Activated B cell treated with CpG ODN at 0.5 μM for 24 hours (primary cell): ENCODE measurements around the gene TAAR6. TPM values are rescaled to one million over a fixed set of nuclear protein-coding genes. Genes with fewer than 3 reads are reported as not detected.

Experiments
- ATAC-seq: fragments of 200-7000 bp; cut with Tn5 transposase; one replicate; pipeline ENCODE4 v1.10.0; 2021; ENCODE audit warnings: low read depth, mild to moderate bottlenecking, moderate library complexity
- CTCF ChIA-PET: fragments of 350-600 bp; sonication (Branson Sonifier 250); formaldehyde crosslinking; loops from one replicate; lab custom pipeline; 2021; ENCODE audit warnings: antibody characterized with exemption; lab: Charles Lee
- POLR2A ChIA-PET: fragments of 350-600 bp; sonication (Branson Sonifier 250); formaldehyde crosslinking; loops from one replicate; lab custom pipeline; 2021; ENCODE audit warnings: antibody characterized with exemption; lab: Charles Lee
- DNase-seq: peaks from one replicate; pipeline ENCODE4 v3.0.0; 2022
- H3K27ac Mint-ChIP-seq: one replicate; pipeline ENCODE4 v1.8.0; 2020; ENCODE audit warnings: mixed read lengths
- H3K27me3 Mint-ChIP-seq: one replicate; pipeline ENCODE4 v1.8.0; 2021; ENCODE audit warnings: mixed read lengths
- H3K36me3 Mint-ChIP-seq: one replicate; pipeline ENCODE4 v1.8.0; 2021; ENCODE audit warnings: low read depth, mixed read lengths
- H3K4me1 Mint-ChIP-seq: one replicate; pipeline ENCODE4 v1.8.0; 2021; ENCODE audit warnings: mixed read lengths
- H3K4me3 Mint-ChIP-seq: one replicate; pipeline ENCODE4 v1.8.0; 2020; ENCODE audit warnings: mild to moderate bottlenecking, mixed read lengths
- H3K9me3 Mint-ChIP-seq: one replicate; pipeline ENCODE4 v1.8.0; 2020; ENCODE audit warnings: mixed read lengths
- intact Hi-C: fragments of 100-400 bp; cut with micrococcal nuclease; formaldehyde crosslinking; loops from one replicate; pipeline ENCODE4 v1.15.1; 2024
- total RNA-seq: library from RNA; stranded (reverse); gene quantifications from 2 replicates; pipeline ENCODE4 v1.2.3, GENCODE V29; 2022
- TF ChIP-seq, protein P1 (sequence below): fragments of 200-600 bp; IDR thresholded peaks from one replicate; pipeline ENCODE4 v1.8.0; 2022; ENCODE audit warnings: antibody characterized with exemption, mild to moderate bottlenecking

The TAAR6 gene
- total RNA-seq, 1 donor from 2014 or later = not detected

DNA sequence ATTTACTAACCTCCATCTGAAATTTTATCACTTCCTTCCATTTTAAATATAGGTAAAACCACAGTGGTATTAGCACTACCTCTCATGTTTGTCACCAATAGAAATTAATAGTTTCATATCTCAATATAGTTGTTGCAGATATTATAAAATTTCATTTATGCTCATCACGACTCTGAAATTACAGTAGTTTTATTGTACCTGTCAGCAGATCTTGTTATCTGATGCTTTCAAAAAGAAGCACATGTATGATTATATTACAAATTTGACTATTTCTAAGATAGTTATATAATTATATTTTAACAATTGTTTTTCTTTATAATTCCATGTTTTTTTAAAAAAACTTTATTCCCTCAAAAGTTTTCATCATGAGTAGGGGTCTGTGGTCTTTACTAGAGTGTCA lies 14.6 kb downstream of the TAAR6 start:
- POLR2A ChIA-PET = no interaction called here
- CTCF ChIA-PET = no interaction called here
- Mint-ChIP-seq H3K9me3 (peaks cover 2% of the 10 kb centered on the region), H3K4me1 (no peaks in the 10 kb centered on the region), H3K4me3 (no peak overlapping the region), H3K27me3 (peaks cover 17% of the 10 kb centered on the region), H3K36me3 (no peaks in the 10 kb centered on the region), H3K27ac (no peak overlapping the region)
- no peak for ATAC-seq
- DNase-seq = no peak
- intact Hi-C loops = no loop called here
- TF ChIP-seq, protein P1, sequence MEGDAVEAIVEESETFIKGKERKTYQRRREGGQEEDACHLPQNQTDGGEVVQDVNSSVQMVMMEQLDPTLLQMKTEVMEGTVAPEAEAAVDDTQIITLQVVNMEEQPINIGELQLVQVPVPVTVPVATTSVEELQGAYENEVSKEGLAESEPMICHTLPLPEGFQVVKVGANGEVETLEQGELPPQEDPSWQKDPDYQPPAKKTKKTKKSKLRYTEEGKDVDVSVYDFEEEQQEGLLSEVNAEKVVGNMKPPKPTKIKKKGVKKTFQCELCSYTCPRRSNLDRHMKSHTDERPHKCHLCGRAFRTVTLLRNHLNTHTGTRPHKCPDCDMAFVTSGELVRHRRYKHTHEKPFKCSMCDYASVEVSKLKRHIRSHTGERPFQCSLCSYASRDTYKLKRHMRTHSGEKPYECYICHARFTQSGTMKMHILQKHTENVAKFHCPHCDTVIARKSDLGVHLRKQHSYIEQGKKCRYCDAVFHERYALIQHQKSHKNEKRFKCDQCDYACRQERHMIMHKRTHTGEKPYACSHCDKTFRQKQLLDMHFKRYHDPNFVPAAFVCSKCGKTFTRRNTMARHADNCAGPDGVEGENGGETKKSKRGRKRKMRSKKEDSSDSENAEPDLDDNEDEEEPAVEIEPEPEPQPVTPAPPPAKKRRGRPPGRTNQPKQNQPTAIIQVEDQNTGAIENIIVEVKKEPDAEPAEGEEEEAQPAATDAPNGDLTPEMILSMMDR = no peak

DNA sequence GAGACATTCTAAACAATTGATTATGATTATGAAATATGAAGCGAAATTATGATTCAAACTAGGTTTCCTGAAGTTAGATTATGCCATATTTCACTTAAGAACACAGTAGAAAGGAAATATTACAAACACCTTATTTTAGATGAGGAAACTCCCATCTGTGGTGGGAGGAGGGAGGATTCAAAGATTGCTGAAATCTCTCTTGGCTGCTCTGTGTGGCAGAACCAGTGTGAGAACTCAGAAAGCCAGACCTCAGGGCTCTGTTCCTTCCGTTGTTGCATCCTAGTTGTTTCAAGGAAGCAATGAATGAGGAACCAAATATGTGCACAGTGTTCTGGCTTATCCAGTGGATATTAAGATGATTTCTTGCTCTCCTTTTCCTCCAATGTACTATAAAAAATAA lies 17.3 kb downstream of the TAAR6 start:
- TF ChIP-seq, protein P1 = no peak
- ChIA-PET CTCF (no interaction called here), POLR2A (no interaction called here)
- Mint-ChIP-seq H3K4me3 (no peak overlapping the region), H3K27ac (no peak overlapping the region), H3K4me1 (no peaks in the 10 kb centered on the region), H3K9me3 (no peaks in the 10 kb centered on the region), H3K27me3 (peaks cover 12% of the 10 kb centered on the region), H3K36me3 (no peaks in the 10 kb centered on the region)
- no peak for DNase-seq
- no peak for ATAC-seq
- intact Hi-C loops = no loop called here

DNA sequence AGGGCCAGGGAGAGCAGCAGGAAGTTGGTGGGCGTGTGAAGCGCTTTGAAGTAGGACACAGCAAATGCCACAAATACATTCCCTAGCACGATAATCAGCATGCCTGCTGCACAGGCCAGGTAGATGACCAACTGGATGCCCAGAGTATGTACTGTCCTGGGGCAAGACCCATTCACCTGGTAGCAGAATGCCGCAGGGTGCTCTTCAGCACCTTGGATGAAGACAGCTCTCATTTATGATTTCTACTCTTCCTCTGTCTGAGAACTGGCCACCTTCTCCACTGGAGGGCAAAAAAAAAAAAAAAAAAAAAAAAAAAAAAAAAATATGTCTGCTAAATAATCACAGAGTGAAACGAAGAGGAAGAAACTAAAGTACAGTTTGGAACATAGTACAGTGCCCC lies 19.3 kb downstream of the TAAR6 start, which contains the start of gene TAAR5:
TAAR5 (minus strand) TSS at position 288 of the 400 bp plus-strand sequence; CDS start at position 233, 55 bp downstream.
- Mint-ChIP-seq H3K4me3 (no peak within 1 kb of the TSS), H3K27ac (no peak within 1 kb of the TSS)

DNA sequence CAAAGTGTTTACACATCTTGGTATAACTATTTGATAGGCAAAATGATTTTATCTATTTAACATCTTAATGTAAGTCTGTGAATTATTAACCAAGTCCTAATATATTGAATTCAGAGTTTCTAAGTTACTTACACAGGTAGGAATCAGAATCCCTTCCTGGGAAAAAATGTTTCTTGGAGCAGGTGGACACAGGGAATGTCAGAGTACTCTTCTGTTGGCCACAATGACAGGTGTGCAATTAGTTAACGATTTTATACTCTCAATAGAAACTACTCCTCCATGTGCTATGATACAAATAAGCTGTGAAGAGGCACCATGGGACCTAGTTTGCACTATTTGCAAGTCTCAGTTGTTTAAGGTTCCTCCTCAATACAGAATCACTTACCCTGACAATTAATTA lies 20.2 kb downstream of the TAAR6 start:
- Mint-ChIP-seq H3K27ac (no peak overlapping the region), H3K9me3 (no peaks in the 10 kb centered on the region), H3K27me3 (peaks cover 9% of the 10 kb centered on the region), H3K36me3 (no peaks in the 10 kb centered on the region), H3K4me3 (no peak overlapping the region), H3K4me1 (no peaks in the 10 kb centered on the region)
- ChIA-PET CTCF (no interaction called here), POLR2A (no interaction called here)
- intact Hi-C loops = no loop called here
- TF ChIP-seq, protein P1 = no peak
- ATAC-seq = no peak
- DNase-seq = no peak

More for the DNA sequence above, 19.3 kb downstream of the TAAR6 start, which contains the start of gene TAAR5:
- Mint-ChIP-seq H3K36me3 (no peaks in the 10 kb centered on the region), H3K9me3 (no peaks in the 10 kb centered on the region), H3K4me1 (no peaks in the 10 kb centered on the region), H3K27me3 (peaks cover 10% of the 10 kb centered on the region)
- intact Hi-C loops = no loop called here
- no peak for DNase-seq
- CTCF ChIA-PET = no interaction called here
- POLR2A ChIA-PET = no interaction called here
- TF ChIP-seq, protein P1 = no peak
- no peak for ATAC-seq

DNA sequence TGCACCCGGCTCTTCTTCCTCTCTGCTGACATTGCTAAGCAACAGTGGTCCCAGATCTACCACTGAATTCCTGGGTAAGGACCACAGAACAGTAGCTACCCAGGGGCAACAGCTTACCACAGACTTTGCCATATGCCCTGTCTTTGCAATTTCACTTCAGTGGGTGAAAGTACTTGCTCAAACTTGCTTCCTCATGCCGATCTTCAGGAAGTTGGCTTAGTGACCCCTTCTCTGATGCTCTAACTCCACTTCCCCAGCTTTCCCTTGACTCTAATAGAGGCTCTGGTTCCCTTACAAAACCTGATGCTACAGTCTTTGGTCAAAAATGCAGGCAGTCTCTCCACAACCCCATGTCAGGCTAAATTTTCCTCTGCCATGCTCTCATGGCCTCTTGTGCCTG lies 22.7 kb downstream of the TAAR6 start:
- ATAC-seq = no peak
- no peaks in the 10 kb centered on the region for H3K36me3 Mint-ChIP-seq
- no peak overlapping the region for H3K4me3 Mint-ChIP-seq
- intact Hi-C loops = no loop called here
- POLR2A ChIA-PET = no interaction called here
- no peak overlapping the region for H3K27ac Mint-ChIP-seq
- H3K4me1 Mint-ChIP-seq = no peaks in the 10 kb centered on the region
- TF ChIP-seq, protein P1 = no peak
- peaks cover 14% of the 10 kb centered on the region for H3K27me3 Mint-ChIP-seq
- CTCF ChIA-PET = no interaction called here
- no peak for DNase-seq
- H3K9me3 Mint-ChIP-seq = no peaks in the 10 kb centered on the region
